Neural progenitor cell (in vitro differentiated cells): Measurements from ENCODE around the gene TIMM8B.

Source experiments
- EZH2 ChIP-seq: fragments of 200-600 bp; sonication (generic); IDR thresholded peaks from 2 replicates; pipeline ENCODE4 v1.6.1; 2017; ENCODE audit warnings: antibody characterized with exemption, mild to moderate bottlenecking, moderate library complexity
- EZH2phosphoT487 ChIP-seq: fragments of 200-600 bp; sonication (generic); IDR thresholded peaks from 2 replicates; pipeline ENCODE4 v1.6.1; 2017; ENCODE audit warnings: antibody characterized with exemption
- TF ChIP-seq, protein P1 (sequence below): fragments of 200-600 bp; sonication (generic); IDR thresholded peaks from 2 replicates; pipeline ENCODE4 v1.5.1; 2017; ENCODE audit warnings: antibody characterized with exemption, mild to moderate bottlenecking

DNA sequence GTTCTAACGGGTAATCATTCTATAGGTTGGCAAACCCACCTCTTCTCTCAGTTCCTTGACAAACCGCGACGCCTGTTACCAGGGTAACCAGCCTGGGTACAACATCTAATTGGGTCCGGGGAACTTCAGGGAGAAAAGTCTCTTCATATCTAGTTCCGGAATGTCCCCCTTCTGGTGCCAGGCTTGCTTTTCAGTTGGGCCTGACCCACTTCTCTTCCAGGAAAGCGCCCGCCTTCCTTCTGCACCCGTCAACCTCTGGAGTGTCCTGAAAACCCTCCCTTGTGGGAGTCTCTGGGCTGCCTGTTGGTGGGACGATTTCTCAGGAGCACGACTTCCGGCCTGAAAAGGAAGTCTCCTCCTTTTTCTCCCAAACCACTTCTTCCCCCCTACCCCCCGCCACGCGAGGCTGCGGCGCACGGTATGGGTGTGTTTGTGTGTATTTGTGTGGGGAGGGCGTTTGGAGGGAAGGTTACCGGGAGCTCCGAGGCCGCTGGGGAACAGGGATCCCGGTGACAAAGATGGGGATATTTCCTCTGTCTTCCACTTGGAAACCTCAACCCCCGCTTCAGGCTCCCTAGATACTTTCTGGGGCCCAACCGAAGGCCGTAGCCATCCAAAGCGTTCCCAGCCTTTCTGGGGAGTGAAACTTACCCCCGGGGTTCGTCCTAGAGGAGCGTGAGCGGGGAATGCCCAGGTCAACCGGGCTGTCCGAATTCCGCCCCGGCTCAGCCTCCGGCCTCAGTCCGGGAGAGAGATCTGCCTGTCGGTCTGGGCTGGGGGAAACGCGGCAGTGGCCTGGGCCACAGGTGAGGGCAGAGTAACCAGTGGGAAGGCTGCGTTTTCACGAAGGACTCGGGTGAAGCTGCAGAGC is 12.4 kb downstream of the TIMM8B start, which contains the start of the genes NKAPD1 and PIH1D2:
- TF ChIP-seq, protein P1, sequence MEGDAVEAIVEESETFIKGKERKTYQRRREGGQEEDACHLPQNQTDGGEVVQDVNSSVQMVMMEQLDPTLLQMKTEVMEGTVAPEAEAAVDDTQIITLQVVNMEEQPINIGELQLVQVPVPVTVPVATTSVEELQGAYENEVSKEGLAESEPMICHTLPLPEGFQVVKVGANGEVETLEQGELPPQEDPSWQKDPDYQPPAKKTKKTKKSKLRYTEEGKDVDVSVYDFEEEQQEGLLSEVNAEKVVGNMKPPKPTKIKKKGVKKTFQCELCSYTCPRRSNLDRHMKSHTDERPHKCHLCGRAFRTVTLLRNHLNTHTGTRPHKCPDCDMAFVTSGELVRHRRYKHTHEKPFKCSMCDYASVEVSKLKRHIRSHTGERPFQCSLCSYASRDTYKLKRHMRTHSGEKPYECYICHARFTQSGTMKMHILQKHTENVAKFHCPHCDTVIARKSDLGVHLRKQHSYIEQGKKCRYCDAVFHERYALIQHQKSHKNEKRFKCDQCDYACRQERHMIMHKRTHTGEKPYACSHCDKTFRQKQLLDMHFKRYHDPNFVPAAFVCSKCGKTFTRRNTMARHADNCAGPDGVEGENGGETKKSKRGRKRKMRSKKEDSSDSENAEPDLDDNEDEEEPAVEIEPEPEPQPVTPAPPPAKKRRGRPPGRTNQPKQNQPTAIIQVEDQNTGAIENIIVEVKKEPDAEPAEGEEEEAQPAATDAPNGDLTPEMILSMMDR = no peak
- TF ChIP-seq EZH2phosphoT487 = no peak
- no peak for TF ChIP-seq EZH2
